ENCODE data around the gene BNC2.

GRCh38 chr9:16682273-16682672 is 188.2 kb downstream of the BNC2 start:
- TF ChIP-seq, protein P1, sequence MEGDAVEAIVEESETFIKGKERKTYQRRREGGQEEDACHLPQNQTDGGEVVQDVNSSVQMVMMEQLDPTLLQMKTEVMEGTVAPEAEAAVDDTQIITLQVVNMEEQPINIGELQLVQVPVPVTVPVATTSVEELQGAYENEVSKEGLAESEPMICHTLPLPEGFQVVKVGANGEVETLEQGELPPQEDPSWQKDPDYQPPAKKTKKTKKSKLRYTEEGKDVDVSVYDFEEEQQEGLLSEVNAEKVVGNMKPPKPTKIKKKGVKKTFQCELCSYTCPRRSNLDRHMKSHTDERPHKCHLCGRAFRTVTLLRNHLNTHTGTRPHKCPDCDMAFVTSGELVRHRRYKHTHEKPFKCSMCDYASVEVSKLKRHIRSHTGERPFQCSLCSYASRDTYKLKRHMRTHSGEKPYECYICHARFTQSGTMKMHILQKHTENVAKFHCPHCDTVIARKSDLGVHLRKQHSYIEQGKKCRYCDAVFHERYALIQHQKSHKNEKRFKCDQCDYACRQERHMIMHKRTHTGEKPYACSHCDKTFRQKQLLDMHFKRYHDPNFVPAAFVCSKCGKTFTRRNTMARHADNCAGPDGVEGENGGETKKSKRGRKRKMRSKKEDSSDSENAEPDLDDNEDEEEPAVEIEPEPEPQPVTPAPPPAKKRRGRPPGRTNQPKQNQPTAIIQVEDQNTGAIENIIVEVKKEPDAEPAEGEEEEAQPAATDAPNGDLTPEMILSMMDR (IDR thresholded peaks at IDR 0.05; ENCODE audit: poor library complexity) = no peak
- no peak for TF ChIP-seq EZH2 (IDR thresholded peaks at IDR 0.05; ENCODE audit: borderline replicate concordance)
